Transverse colon (tissue), 4 donors: ENCODE measurements around the gene WWOX. TPM values are rescaled to one million over a fixed set of nuclear protein-coding genes. Genes with fewer than 3 reads are reported as not detected.

ENCODE experiments used
- DNase-seq: peaks from one replicate; pipeline ENCODE4 v3.0.0-alpha.2; 2019
- H3K27ac ChIP-seq, 4 donors: fragments of 200-600 bp; sonication (generic); 2 replicates each; pipeline ENCODE4 v1.5.1; 2016 to 2018; ENCODE audit warnings: inconsistent platforms in 4 of 4
- H3K27me3 ChIP-seq: fragments of 200-600 bp; sonication (generic); 2 replicates; pipeline ENCODE4 v1.5.1; 2017; ENCODE audit warnings: inconsistent platforms
- H3K36me3 ChIP-seq, 4 donors: fragments of 200-600 bp; sonication (generic); 2 replicates each; pipeline ENCODE4 v1.5.1; 2017 to 2019; ENCODE audit warnings: inconsistent platforms in 4 of 4
- H3K4me1 ChIP-seq, 4 donors: fragments of 200-600 bp; sonication (generic); 2 replicates each; pipeline ENCODE4 v1.5.1; 2017 to 2020; ENCODE audit warnings: inconsistent platforms in 4 of 4
- H3K4me3 ChIP-seq, 4 donors: fragments of 200-600 bp; sonication (generic); 1 replicate in 1 of 4; 2 replicates in 3 of 4; pipeline versions ENCODE4 v1.5.1 to v1.6.1; 2017 to 2019; ENCODE audit warnings: inconsistent platforms in 4 of 4
- H3K9me3 ChIP-seq, 2 donors: fragments of 200-600 bp; sonication (generic); 2 replicates each; pipeline ENCODE4 v1.5.1; 2017 to 2019; ENCODE audit warnings: inconsistent platforms in 2 of 2
- CTCF ChIP-seq, 5 experiments: fragments of 200-600 bp in 3 of 5; fragments of 450-650 bp in 2 of 5; sonication (generic) in 3 of 5; IDR thresholded peaks; 1 replicate in 2 of 5; 2 replicates in 3 of 5; pipeline ENCODE4 v1.5.1; 2016 to 2017; ENCODE audit warnings: antibody characterized with exemption in 5 of 5, inconsistent platforms in 3 of 5, mild to moderate bottlenecking in 2 of 5, moderate library complexity in 1 of 5
- EP300 ChIP-seq: sonication (generic); formaldehyde crosslinking; IDR thresholded peaks from one replicate; pipeline ENCODE4 v1.6.1; 2017; ENCODE audit warnings: antibody characterized with exemption, low read depth
- POLR2A ChIP-seq: fragments of 450-650 bp; IDR thresholded peaks from one replicate; pipeline ENCODE4 v1.6.1; 2016; ENCODE audit warnings: antibody characterized with exemption, mild to moderate bottlenecking, moderate library complexity
- POLR2AphosphoS5 ChIP-seq, 3 donors: sonication (generic); formaldehyde crosslinking; IDR thresholded peaks; one replicate each; pipeline ENCODE4 v1.6.1; 2016; ENCODE audit warnings: antibody characterized with exemption in 3 of 3
- WGBS, 2 donors: methylation state at CpG; one replicate each; pipeline ENCODE4 v1.1.5; 2018; ENCODE audit warnings: low coverage in 1 of 2; 5-methylcytosine and 5-hydroxymethylcytosine counted together
- in situ Hi-C, 4 donors: fragments of 200-750 bp; cut with MboI; loops; one replicate each; pipeline versions ENCODE4 v1.15.0 to v1.15.1; 2017; ENCODE audit warnings: low sequenced_read_pairs in 3 of 4, low pct_ligation_motif_present in 1 of 4, low pct_unique_long_range_greater_than_20kb in 1 of 4
- intact Hi-C: fragments of 100-400 bp; cut with DNase I; formaldehyde crosslinking; loops from one replicate; pipeline ENCODE4 v1.15.1; 2023; ENCODE audit warnings: low total_unique reads
- total RNA-seq, 4 donors: library from RNA; depleted of rRNA; stranded (reverse); fragments of >200 nt; gene quantifications; one replicate each; pipeline ENCODE4 v1.1.0, GENCODE V29; 2016

WWOX gene
- total RNA-seq, 4 donors from 2014 or later, result 11.2 to 53.8 (median 24.8) TPM

GRCh38 chr16:79188115-79188738 is 1088.8 kb downstream of the WWOX start:
- 70 to 91% methylated on average over 4 to 13 of the region's 13 CpGs for WGBS, 2 donors
- DNase-seq, result no peak
- H3K4me1 ChIP-seq, result no peaks in the 10 kb centered on the region
- no peaks in the 10 kb centered on the region for H3K36me3 ChIP-seq
- in situ Hi-C loops (no loop called here), intact Hi-C loops (no loop called here)
- no peak overlapping the region for H3K27ac ChIP-seq
- no peak for TF ChIP-seq EP300
- no peak for TF ChIP-seq CTCF (IDR thresholded peaks at IDR 0.05)
- no peak for TF ChIP-seq POLR2AphosphoS5 (IDR thresholded peaks at IDR 0.05)
- TF ChIP-seq POLR2A, result no peak
- no peaks in the 10 kb centered on the region for H3K9me3 ChIP-seq
- H3K27me3 ChIP-seq, result no peaks in the 10 kb centered on the region
- H3K4me3 ChIP-seq, result no peak overlapping the region

- TF ChIP-seq POLR2A, result no peak
- TF ChIP-seq CTCF (IDR thresholded peaks at IDR 0.05), result no peak
- TF ChIP-seq POLR2AphosphoS5 (IDR thresholded peaks at IDR 0.05), result no peak
- no peak for TF ChIP-seq EP300
- intact Hi-C loops, result no loop called here
Measured at GRCh38 chr16:79188739-79189122, 1089.3 kb downstream of the WWOX start.

GRCh38 chr16:79190542-79190941 is 1091.1 kb downstream of the WWOX start:
- Histone ChIP-seq H3K27ac (no peak overlapping the region), H3K9me3 (no peaks in the 10 kb centered on the region), H3K4me1 (no peaks in the 10 kb centered on the region), H3K27me3 (no peaks in the 10 kb centered on the region), H3K36me3 (no peaks in the 10 kb centered on the region), H3K4me3 (no peak overlapping the region)
- WGBS, 2 donors, result 83 to 91% methylated on average over 1 of the region's 1 CpG
- no peak for TF ChIP-seq CTCF (IDR thresholded peaks at IDR 0.05)
- no peak for TF ChIP-seq POLR2AphosphoS5 (IDR thresholded peaks at IDR 0.05)
- TF ChIP-seq POLR2A, result no peak
- no peak for TF ChIP-seq EP300
- no peak for DNase-seq
- intact Hi-C loops, result no loop called here
- in situ Hi-C loops, result no loop called here

More at GRCh38 chr16:79188739-79189122, 1089.3 kb downstream of the WWOX start:
- H3K27ac ChIP-seq, result no peak overlapping the region
- no peaks in the 10 kb centered on the region for H3K36me3 ChIP-seq
- WGBS, 2 donors, result 85 to 96% methylated on average over 3 to 5 of the region's 5 CpGs
- no peak overlapping the region for H3K4me3 ChIP-seq
- H3K9me3 ChIP-seq, result no peaks in the 10 kb centered on the region
- H3K4me1 ChIP-seq, result no peaks in the 10 kb centered on the region
- no peak for DNase-seq
- in situ Hi-C loops, result no loop called here
- H3K27me3 ChIP-seq, result no peaks in the 10 kb centered on the region

- H3K27me3 ChIP-seq, result no peaks in the 10 kb centered on the region
- H3K36me3 ChIP-seq, result no peaks in the 10 kb centered on the region
- DNase-seq, result no peak
- intact Hi-C loops, result no loop called here
- no peak overlapping the region for H3K27ac ChIP-seq
- TF ChIP-seq POLR2AphosphoS5 (IDR thresholded peaks at IDR 0.05), result no peak
- in situ Hi-C loops, result no loop called here
- no peak overlapping the region for H3K4me3 ChIP-seq
- no peaks in the 10 kb centered on the region for H3K4me1 ChIP-seq
- H3K9me3 ChIP-seq, result no peaks in the 10 kb centered on the region
- 85 to 88% methylated on average over 6 to 8 of the region's 8 CpGs for WGBS, 2 donors
Measured at GRCh38 chr16:79191933-79192332, 1092.5 kb downstream of the WWOX start.

DNA sequence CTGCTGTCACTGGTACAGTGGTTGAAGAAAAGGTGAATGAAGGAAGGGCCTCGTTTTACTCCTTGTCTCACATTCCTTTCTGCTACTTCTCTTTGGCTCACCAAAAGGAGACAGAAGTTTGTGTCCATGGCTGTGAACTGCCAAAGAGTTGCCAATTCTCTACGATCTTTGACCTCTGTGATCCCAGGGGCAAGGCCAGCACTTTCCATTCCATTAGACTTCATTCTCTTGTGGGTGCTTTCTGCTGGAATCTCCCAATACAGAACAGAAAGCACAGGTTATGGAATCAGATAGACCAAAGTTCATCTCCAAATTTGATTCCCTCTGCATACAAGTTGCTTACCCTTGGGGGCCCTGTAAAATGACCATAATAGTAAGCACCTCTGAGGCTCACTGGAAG is 1093.5 kb downstream of the WWOX start:
- Histone ChIP-seq H3K36me3 (no peaks in the 10 kb centered on the region), H3K4me1 (no peaks in the 10 kb centered on the region), H3K27me3 (no peaks in the 10 kb centered on the region), H3K4me3 (no peak overlapping the region), H3K9me3 (no peaks in the 10 kb centered on the region), H3K27ac (no peak overlapping the region)
- in situ Hi-C loops, result no loop called here
- intact Hi-C loops, result no loop called here
- TF ChIP-seq POLR2A, result no peak
- no peak for TF ChIP-seq EP300
- TF ChIP-seq POLR2AphosphoS5 (IDR thresholded peaks at IDR 0.05), result no peak
- no peak for TF ChIP-seq CTCF (IDR thresholded peaks at IDR 0.05)
- WGBS, 2 donors, result 61 to 75% methylated on average over 1 to 2 of the region's 2 CpGs
- no peak for DNase-seq
